Keratinocyte (primary cell): ENCODE measurements around the gene GJB6.

Source experiments
- EZH2 ChIP-seq: IDR thresholded peaks from one replicate; pipeline ENCODE4 v1.6.1; 2012; ENCODE audit warnings: inconsistent platforms, mild to moderate bottlenecking, low read length, moderate library complexity
- TF ChIP-seq, protein P1 (sequence below), 3 experiments: IDR thresholded peaks in 1 of 3; conservative IDR thresholded peaks in 1 of 3; optimal IDR thresholded peaks in 1 of 3; 2 replicates in 2 of 3; 3 replicates in 1 of 3; pipeline versions ENCODE3 to v1.5.1; 2011; ENCODE audit warnings: low read length in 3 of 3, mild to moderate bottlenecking in 3 of 3, moderate library complexity in 2 of 3, control low read depth in 1 of 3, inconsistent platforms in 1 of 3; ENCODE audit not compliant: insufficient read depth in 2 of 3; ENCODE audit errors: extremely low read depth in 1 of 3

DNA sequence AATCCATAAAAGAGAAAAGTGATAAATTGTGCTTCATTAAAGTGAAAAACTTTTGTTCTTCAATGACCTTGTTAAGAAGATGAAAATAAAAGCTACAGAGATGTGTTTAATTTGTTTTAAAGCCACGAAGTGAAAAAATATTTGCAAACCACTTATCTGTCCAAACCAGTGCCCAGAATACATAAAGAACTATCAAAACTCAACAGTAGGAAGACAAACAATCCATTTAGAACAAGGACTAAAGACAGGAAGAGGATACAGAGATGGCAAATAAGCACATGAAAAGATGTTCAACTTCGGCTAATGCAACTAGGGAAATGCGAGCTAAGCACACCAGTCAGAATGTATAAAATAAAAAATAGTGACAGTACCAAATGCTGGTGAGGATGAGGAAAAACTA is 15.0 kb downstream of the GJB6 start:
- TF ChIP-seq, protein P1, sequence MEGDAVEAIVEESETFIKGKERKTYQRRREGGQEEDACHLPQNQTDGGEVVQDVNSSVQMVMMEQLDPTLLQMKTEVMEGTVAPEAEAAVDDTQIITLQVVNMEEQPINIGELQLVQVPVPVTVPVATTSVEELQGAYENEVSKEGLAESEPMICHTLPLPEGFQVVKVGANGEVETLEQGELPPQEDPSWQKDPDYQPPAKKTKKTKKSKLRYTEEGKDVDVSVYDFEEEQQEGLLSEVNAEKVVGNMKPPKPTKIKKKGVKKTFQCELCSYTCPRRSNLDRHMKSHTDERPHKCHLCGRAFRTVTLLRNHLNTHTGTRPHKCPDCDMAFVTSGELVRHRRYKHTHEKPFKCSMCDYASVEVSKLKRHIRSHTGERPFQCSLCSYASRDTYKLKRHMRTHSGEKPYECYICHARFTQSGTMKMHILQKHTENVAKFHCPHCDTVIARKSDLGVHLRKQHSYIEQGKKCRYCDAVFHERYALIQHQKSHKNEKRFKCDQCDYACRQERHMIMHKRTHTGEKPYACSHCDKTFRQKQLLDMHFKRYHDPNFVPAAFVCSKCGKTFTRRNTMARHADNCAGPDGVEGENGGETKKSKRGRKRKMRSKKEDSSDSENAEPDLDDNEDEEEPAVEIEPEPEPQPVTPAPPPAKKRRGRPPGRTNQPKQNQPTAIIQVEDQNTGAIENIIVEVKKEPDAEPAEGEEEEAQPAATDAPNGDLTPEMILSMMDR (optimal IDR thresholded peaks at IDR 0.05 in 1 of 3, IDR thresholded peaks at IDR 0.05 in 1 of 3, conservative IDR thresholded peaks at IDR 0.05 in 1 of 3; ENCODE audit: extremely low read depth in 1 of 3, insufficient read depth in 2 of 3, low read length in 3 of 3), result no peak
- no peak for TF ChIP-seq EZH2
